Endodermal cell (in vitro differentiated cells): ENCODE data around the gene ARHGAP26. TPM values are rescaled to one million over a fixed set of nuclear protein-coding genes. Genes with fewer than 3 reads are reported as not detected.

ENCODE experiments used
- DNase-seq: peaks from one replicate; pipeline ENCODE4 v3.0.0-alpha.2; 2017
- H3K27ac ChIP-seq: 2 replicates; pipeline ENCODE4 v1.5.1; 2013; ENCODE audit warnings: mild to moderate bottlenecking, low read depth, low read length, moderate library complexity
- H3K27me3 ChIP-seq: 2 replicates; pipeline ENCODE4 v1.6.1; 2013; ENCODE audit warnings: mild to moderate bottlenecking, low read length, moderate library complexity; ENCODE audit not compliant: insufficient read depth, control insufficient read depth, poor library complexity, severe bottlenecking
- H3K36me3 ChIP-seq: 2 replicates; pipeline ENCODE4 v1.7.0; 2013; ENCODE audit warnings: mild to moderate bottlenecking, low read length, moderate library complexity; ENCODE audit not compliant: control insufficient read depth, insufficient read depth
- H3K4me1 ChIP-seq: one replicate; pipeline ENCODE4 v1.7.0; 2013; ENCODE audit warnings: low read length; ENCODE audit not compliant: control insufficient read depth, insufficient read depth
- H3K4me3 ChIP-seq: 2 replicates; pipeline ENCODE4 v1.5.1; 2013; ENCODE audit warnings: mild to moderate bottlenecking, low read length, moderate library complexity
- H3K9ac ChIP-seq: 2 replicates; pipeline ENCODE4 v1.6.1; 2013; ENCODE audit warnings: mild to moderate bottlenecking, low read length, moderate library complexity; ENCODE audit not compliant: poor library complexity, severe bottlenecking; ENCODE audit errors: extremely low read depth
- H3K9me3 ChIP-seq: 2 replicates; pipeline ENCODE4 v1.6.1; 2013; ENCODE audit warnings: mild to moderate bottlenecking, low read length, moderate library complexity; ENCODE audit not compliant: control insufficient read depth
- H3K27ac Mint-ChIP-seq: 2 replicates; pipeline ENCODE4 v1.8.0; 2020; ENCODE audit warnings: mixed read lengths
- H3K27me3 Mint-ChIP-seq: 2 replicates; pipeline ENCODE4 v1.8.0; 2021; ENCODE audit warnings: mild to moderate bottlenecking, mixed read lengths; ENCODE audit not compliant: insufficient read depth
- H3K36me3 Mint-ChIP-seq: 2 replicates; pipeline ENCODE4 v1.8.0; 2020; ENCODE audit warnings: low read depth, mixed read lengths
- H3K4me1 Mint-ChIP-seq: 2 replicates; pipeline ENCODE4 v1.8.0; 2020; ENCODE audit warnings: mixed read lengths
- H3K4me3 Mint-ChIP-seq: 2 replicates; pipeline ENCODE4 v1.8.0; 2020; ENCODE audit warnings: mild to moderate bottlenecking, moderate library complexity, mixed read lengths
- H3K9me3 Mint-ChIP-seq: 2 replicates; pipeline ENCODE4 v1.8.0; 2020; ENCODE audit warnings: mild to moderate bottlenecking, mixed read lengths
- WGBS, 2 experiments: methylation state at CpG; one replicate each; pipeline versions ENCODE4 v1.1.5 to v1.1.7; 2013; ENCODE audit warnings: missing lambda C conversion rate in 2 of 2, mixed read lengths in 1 of 2; ENCODE audit not compliant: insufficient coverage in 1 of 2, insufficient read length in 1 of 2; 5-methylcytosine and 5-hydroxymethylcytosine counted together
- total RNA-seq, 2 donors: library from RNA; stranded (reverse); fragmentation: NEBNext Ultra II Directional in 1 of 2; extraction: Animal tissue kit (Norgen Biotek cat#: 25700) in 1 of 2; gene quantifications; 2 replicates in 1 of 2; 3 replicates in 1 of 2; pipeline ENCODE4 v1.2.1, GENCODE V29; 2021
- TF ChIP-seq, protein P1 (sequence below): fragments of 200-600 bp; sonication (generic); conservative IDR thresholded peaks from 2 replicates; pipeline ENCODE4 v1.5.0; 2021; ENCODE audit warnings: antibody characterized with exemption, mild to moderate bottlenecking

Gene ARHGAP26
- total RNA-seq, 2 donors from 2014 or later: 49.2 to 60.5 TPM

DNA sequence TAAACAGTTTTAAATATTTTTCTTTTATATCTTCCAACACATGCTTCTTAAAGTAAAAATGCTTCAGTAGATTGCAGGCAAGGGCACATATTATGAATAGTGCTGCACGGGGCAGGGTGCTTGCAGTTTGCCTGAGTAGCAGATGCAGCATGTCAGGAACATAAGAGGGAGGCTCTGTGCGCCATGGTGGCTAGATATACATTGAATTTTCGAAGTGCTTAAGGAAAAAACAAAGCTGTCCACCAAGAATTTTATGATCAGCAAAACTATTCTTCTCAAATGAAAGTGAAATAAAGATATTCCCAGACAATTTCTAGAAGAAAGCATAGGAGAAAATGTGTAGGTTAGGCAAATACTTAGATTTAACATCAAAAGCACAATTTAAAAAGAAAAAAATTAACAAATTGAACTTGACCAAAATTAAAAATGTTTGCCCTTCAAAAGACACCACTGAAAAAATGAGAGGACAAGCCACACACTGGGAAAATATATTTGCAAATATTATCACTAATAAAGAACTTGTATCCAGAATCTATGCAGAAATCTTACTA is 420.2 kb downstream of the ARHGAP26 start:
- 83 to 86% methylated on average over 2 to 3 of the region's 3 CpGs for WGBS, 2 experiments
- no peak for DNase-seq
- Mint-ChIP-seq H3K36me3 (no peaks in the 10 kb centered on the region), H3K4me3 (no peak overlapping the region), H3K4me1 (peaks cover 10% of the 10 kb centered on the region), H3K27ac (no peak overlapping the region), H3K9me3 (no peaks in the 10 kb centered on the region), H3K27me3 (no peaks in the 10 kb centered on the region)
- peaks cover 8% of the 10 kb centered on the region for H3K4me1 ChIP-seq
- no peaks in the 10 kb centered on the region for H3K36me3 ChIP-seq
- TF ChIP-seq, protein P1, sequence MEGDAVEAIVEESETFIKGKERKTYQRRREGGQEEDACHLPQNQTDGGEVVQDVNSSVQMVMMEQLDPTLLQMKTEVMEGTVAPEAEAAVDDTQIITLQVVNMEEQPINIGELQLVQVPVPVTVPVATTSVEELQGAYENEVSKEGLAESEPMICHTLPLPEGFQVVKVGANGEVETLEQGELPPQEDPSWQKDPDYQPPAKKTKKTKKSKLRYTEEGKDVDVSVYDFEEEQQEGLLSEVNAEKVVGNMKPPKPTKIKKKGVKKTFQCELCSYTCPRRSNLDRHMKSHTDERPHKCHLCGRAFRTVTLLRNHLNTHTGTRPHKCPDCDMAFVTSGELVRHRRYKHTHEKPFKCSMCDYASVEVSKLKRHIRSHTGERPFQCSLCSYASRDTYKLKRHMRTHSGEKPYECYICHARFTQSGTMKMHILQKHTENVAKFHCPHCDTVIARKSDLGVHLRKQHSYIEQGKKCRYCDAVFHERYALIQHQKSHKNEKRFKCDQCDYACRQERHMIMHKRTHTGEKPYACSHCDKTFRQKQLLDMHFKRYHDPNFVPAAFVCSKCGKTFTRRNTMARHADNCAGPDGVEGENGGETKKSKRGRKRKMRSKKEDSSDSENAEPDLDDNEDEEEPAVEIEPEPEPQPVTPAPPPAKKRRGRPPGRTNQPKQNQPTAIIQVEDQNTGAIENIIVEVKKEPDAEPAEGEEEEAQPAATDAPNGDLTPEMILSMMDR: no peak
- H3K27me3 ChIP-seq: no peaks in the 10 kb centered on the region
- H3K27ac ChIP-seq: no peak overlapping the region
- no peak overlapping the region for H3K9ac ChIP-seq
- no peak overlapping the region for H3K4me3 ChIP-seq
- peaks cover 5% of the 10 kb centered on the region for H3K9me3 ChIP-seq

DNA sequence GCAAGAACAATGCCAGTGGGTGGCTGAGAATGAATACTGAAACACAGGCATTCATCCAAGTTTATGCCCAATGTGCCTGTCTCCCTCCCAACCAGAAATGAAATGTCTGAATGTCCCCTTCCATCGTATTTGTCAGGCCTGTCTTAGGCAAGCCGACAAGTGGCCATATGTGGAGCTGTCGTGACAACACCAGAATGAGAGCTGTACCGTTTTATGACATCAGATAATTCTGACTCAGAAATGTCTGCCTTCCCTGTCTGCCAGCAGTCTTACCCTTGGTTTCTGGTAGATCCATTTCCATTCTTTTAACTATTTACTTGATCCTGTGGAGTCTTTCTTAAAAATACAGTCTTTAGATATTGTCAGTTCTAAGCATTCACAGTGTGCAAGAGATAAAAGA is 421.5 kb downstream of the ARHGAP26 start:
- Histone ChIP-seq H3K36me3 (no peaks in the 10 kb centered on the region), H3K27ac (no peak overlapping the region), H3K4me3 (no peak overlapping the region), H3K9ac (no peak overlapping the region), H3K27me3 (no peaks in the 10 kb centered on the region), H3K4me1 (peaks cover 5% of the 10 kb centered on the region), H3K9me3 (peaks cover 5% of the 10 kb centered on the region)
- no peaks in the 10 kb centered on the region for H3K36me3 Mint-ChIP-seq
- H3K4me3 Mint-ChIP-seq: no peak overlapping the region
- no peak overlapping the region for H3K27ac Mint-ChIP-seq
- TF ChIP-seq, protein P1: no peak
- H3K4me1 Mint-ChIP-seq: peaks cover 4% of the 10 kb centered on the region
- DNase-seq: no peak
- no peaks in the 10 kb centered on the region for H3K27me3 Mint-ChIP-seq
- H3K9me3 Mint-ChIP-seq: peaks cover 2% of the 10 kb centered on the region
- WGBS, 2 experiments: 93 to 100% methylated on average over 4 of the region's 4 CpGs

DNA sequence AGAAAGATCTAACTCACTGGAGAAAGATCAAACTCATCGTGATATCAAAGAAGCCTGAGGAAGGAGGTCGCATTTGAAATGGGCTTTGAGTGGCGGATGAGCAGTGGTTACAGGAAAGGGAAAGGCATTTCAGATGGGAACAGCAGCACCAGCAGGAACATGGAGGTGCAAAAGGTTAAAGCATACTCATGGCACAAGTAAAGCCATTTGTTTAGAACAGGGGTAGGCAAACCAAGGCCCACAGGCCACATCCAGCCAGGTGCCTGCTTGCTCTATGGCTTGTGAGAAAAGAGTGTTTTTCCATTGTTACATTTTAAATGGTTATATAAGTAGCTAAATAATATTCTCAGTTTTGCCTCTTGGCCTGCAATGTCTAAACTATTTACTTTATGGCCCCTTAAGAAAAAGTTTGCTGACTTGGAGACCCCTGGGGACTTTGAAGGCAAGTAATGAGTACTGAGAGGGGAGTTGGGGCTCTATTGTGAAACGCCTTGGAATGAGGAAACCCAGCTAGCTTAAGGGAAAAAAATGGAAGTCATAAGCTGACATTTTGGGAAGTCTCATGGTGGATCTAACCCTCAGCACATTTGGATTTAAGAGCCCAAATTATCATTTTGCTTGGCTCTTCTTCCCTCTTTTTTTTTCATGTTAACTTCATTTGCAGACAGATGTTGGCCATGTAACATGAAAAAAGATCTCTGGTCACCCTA is 422.2 kb downstream of the ARHGAP26 start:
- H3K4me1 ChIP-seq: peaks cover 5% of the 10 kb centered on the region
- no peak overlapping the region for H3K4me3 ChIP-seq
- H3K4me3 Mint-ChIP-seq: no peak overlapping the region
- H3K36me3 Mint-ChIP-seq: peaks cover 4% of the 10 kb centered on the region
- no peak overlapping the region for H3K27ac ChIP-seq
- TF ChIP-seq, protein P1: no peak
- H3K27me3 ChIP-seq: no peaks in the 10 kb centered on the region
- H3K27me3 Mint-ChIP-seq: no peaks in the 10 kb centered on the region
- peaks cover 3% of the 10 kb centered on the region for H3K4me1 Mint-ChIP-seq
- H3K36me3 ChIP-seq: no peaks in the 10 kb centered on the region
- peaks cover 8% of the 10 kb centered on the region for H3K9me3 Mint-ChIP-seq
- 96 to 97% methylated on average over 4 of the region's 4 CpGs for WGBS, 2 experiments
- H3K9ac ChIP-seq: no peak overlapping the region
- no peak for DNase-seq
- H3K9me3 ChIP-seq: peaks cover 10% of the 10 kb centered on the region
- H3K27ac Mint-ChIP-seq: no peak overlapping the region
